KMS-11 (cell line): ENCODE measurements around the gene NME3.

Experiments
- H2AFZ ChIP-seq: fragments of 200-600 bp; sonication (generic); 2 replicates; pipeline ENCODE4 v1.6.1; 2016; ENCODE audit warnings: antibody characterized with exemption, mixed run types, low read depth
- H3K27ac ChIP-seq: fragments of 200-600 bp; sonication (generic); 2 replicates; pipeline ENCODE4 v1.6.1; 2016; ENCODE audit warnings: mild to moderate bottlenecking, mixed run types
- H3K27me3 ChIP-seq: fragments of 200-600 bp; sonication (generic); 2 replicates; pipeline ENCODE4 v1.6.1; 2017; ENCODE audit warnings: mild to moderate bottlenecking, low read depth, mixed run types, moderate library complexity; ENCODE audit not compliant: insufficient read depth
- H3K36me3 ChIP-seq: fragments of 200-600 bp; sonication (generic); 2 replicates; pipeline ENCODE4 v1.6.1; 2017; ENCODE audit warnings: mild to moderate bottlenecking, mixed run types; ENCODE audit not compliant: insufficient read depth
- H3K4me1 ChIP-seq: fragments of 200-600 bp; sonication (generic); 2 replicates; pipeline ENCODE4 v1.6.1; 2016; ENCODE audit warnings: mild to moderate bottlenecking, low read depth, mixed run types; ENCODE audit not compliant: poor library complexity, severe bottlenecking
- H3K4me2 ChIP-seq: fragments of 200-600 bp; sonication (generic); 2 replicates; pipeline ENCODE4 v1.7.0; 2016; ENCODE audit warnings: mild to moderate bottlenecking, mixed run types
- H3K4me3 ChIP-seq: fragments of 200-600 bp; sonication (generic); IDR thresholded peaks from 2 replicates; pipeline ENCODE4 v1.6.1; 2017; ENCODE audit warnings: low read depth, low read length, mixed read lengths; ENCODE audit not compliant: insufficient read depth
- H3K79me2 ChIP-seq: fragments of 200-600 bp; sonication (generic); 2 replicates; pipeline ENCODE4 v1.6.1; 2016; ENCODE audit warnings: low read depth, mixed run types; ENCODE audit not compliant: insufficient read depth
- H3K9ac ChIP-seq: fragments of 200-600 bp; sonication (generic); 2 replicates; pipeline ENCODE4 v1.6.1; 2016; ENCODE audit warnings: mild to moderate bottlenecking, mixed run types
- H4K20me1 ChIP-seq: fragments of 200-600 bp; sonication (generic); 2 replicates; pipeline ENCODE4 v1.6.1; 2016; ENCODE audit warnings: mild to moderate bottlenecking, mixed run types; ENCODE audit not compliant: insufficient read depth
- TF ChIP-seq, protein P1 (sequence below): fragments of 200-600 bp; sonication (generic); conservative IDR thresholded peaks from 2 replicates; pipeline ENCODE4 v1.6.1; 2017; ENCODE audit warnings: low read depth, mild to moderate bottlenecking, antibody characterized with exemption, low read length, moderate library complexity, mixed read lengths

The NME3 gene

DNA sequence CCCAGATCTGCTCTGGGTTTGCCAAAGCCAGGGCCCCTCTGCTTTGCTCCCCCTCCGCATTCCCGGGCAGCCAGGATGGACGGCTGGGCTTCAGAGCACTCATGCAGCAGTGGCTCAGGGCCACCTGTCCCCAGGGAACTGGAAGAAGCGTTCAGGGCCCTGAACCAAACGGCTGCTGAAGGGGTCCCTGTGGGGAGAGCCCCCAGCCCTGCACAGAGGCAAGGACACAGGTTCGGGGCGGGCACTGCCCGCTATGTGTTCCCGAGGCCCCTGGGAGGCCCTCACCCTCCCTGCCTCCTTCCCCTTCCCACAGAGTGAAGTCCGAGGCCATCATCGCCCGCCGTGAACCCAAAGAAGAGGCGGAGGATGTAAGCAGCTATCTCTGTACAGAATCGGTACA is 10.4 kb downstream of the NME3 start:
- Histone ChIP-seq H3K4me1 (no peaks in the 10 kb centered on the region), H2AFZ (no peak overlapping the region), H3K27ac (no peak overlapping the region), H3K4me3 (no peak overlapping the region), H3K27me3 (no peaks in the 10 kb centered on the region), H4K20me1 (no peaks in the 10 kb centered on the region), H3K4me2 (no peak overlapping the region), H3K9ac (no peak overlapping the region), H3K79me2 (no peaks in the 10 kb centered on the region), H3K36me3 (no peaks in the 10 kb centered on the region)
- TF ChIP-seq, protein P1, sequence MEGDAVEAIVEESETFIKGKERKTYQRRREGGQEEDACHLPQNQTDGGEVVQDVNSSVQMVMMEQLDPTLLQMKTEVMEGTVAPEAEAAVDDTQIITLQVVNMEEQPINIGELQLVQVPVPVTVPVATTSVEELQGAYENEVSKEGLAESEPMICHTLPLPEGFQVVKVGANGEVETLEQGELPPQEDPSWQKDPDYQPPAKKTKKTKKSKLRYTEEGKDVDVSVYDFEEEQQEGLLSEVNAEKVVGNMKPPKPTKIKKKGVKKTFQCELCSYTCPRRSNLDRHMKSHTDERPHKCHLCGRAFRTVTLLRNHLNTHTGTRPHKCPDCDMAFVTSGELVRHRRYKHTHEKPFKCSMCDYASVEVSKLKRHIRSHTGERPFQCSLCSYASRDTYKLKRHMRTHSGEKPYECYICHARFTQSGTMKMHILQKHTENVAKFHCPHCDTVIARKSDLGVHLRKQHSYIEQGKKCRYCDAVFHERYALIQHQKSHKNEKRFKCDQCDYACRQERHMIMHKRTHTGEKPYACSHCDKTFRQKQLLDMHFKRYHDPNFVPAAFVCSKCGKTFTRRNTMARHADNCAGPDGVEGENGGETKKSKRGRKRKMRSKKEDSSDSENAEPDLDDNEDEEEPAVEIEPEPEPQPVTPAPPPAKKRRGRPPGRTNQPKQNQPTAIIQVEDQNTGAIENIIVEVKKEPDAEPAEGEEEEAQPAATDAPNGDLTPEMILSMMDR, result no peak

DNA sequence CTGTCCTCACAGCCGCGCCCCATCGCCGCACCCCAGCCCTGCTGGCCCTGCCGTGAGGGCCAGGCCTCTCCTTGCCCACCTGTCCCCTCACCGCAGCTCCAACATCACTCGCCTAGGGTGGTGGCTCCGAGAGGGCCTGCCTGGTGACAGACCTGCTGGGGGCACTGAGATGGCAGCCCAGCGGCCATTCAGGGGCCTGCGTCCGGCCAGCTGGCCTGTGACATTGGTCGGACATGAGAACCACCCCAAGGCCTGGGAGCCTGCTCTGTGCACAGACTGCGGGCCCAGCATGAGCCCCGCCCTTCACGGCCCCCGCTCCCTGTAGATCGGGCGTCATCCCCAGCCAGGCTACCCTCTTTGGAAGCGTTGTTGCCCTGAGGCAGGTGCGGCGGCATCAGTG is 11.8 kb downstream of the NME3 start:
- Histone ChIP-seq H3K79me2 (no peaks in the 10 kb centered on the region), H3K9ac (no peak overlapping the region), H3K36me3 (no peaks in the 10 kb centered on the region), H4K20me1 (no peaks in the 10 kb centered on the region), H2AFZ (no peak overlapping the region), H3K27me3 (no peaks in the 10 kb centered on the region), H3K27ac (no peak overlapping the region), H3K4me2 (no peak overlapping the region), H3K4me3 (no peak overlapping the region), H3K4me1 (no peaks in the 10 kb centered on the region)
- TF ChIP-seq, protein P1, result no peak

DNA sequence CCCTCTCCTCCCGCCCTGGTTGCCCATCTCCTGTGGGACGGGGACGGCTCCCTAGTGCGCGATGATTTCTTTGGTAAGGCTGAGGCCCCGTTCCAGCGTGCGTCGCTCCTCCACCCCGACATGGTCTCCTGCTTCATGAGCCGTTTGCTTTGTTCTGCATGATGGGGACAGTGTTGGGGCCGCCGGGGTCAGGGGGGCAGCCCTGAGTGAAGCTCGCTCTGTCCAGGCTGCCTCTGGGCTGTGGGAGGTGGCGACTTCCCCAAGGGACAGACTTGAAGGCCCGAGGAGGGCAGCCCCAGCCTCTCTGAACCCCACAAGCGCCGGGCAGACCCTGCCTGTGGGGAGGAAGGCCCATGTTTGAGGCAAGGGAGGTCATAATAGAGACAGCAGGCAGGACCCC is 12.4 kb downstream of the NME3 start:
- Histone ChIP-seq H3K9ac (no peak overlapping the region), H3K4me1 (no peaks in the 10 kb centered on the region), H3K27me3 (no peaks in the 10 kb centered on the region), H4K20me1 (no peaks in the 10 kb centered on the region), H2AFZ (no peak overlapping the region), H3K79me2 (no peaks in the 10 kb centered on the region), H3K4me3 (no peak overlapping the region), H3K4me2 (no peak overlapping the region), H3K36me3 (no peaks in the 10 kb centered on the region), H3K27ac (no peak overlapping the region)
- TF ChIP-seq, protein P1, result no peak

DNA sequence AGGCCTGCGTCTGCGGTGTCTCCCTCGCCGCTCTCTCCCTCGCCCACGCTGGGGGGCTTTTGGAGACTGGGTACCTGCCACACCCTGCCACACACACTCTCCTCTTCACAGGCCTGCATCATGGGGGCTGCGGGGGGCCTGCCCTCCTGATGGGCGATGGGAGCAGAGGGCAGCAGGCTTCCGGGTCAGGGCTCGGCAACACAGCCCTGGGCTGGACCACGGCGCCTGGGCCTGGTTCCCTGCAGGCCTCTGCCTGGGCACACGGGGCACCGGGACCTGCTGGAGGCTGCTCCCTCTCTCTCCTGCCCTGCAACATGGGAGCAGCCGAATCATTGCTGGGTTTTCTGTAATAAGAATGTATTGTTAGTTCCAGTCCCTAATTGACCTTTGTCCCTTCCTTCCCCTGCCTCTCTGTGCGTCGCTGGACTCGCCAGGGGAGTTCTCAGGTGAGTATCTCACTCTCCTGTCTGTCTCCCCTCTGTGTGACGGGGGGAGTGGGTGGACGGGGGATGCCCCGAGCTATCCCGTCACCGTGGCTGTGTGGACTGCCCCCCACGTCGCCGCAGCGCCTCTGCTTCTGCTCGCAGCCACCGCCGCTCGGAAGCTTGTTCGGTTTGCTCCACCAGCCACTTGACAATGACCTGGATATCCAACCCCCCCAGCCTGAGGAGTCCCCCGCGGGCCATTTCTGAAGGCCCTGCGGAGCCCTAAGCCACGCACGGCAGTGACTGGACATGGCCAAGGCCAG is 13.5 kb downstream of the NME3 start:
- Histone ChIP-seq H2AFZ (no peak overlapping the region), H3K9ac (no peak overlapping the region), H3K79me2 (no peaks in the 10 kb centered on the region), H3K36me3 (no peaks in the 10 kb centered on the region), H3K27ac (no peak overlapping the region), H3K27me3 (no peaks in the 10 kb centered on the region), H3K4me2 (no peak overlapping the region), H4K20me1 (no peaks in the 10 kb centered on the region), H3K4me3 (no peak overlapping the region), H3K4me1 (no peaks in the 10 kb centered on the region)
- TF ChIP-seq, protein P1, result no peak
